Stimulated activated effector memory CD8-positive, alpha-beta T cell treated with anti-CD3 and anti-CD28 coated beads, Interleukin-12 subunit alpha, Interleukin-12 subunit beta, amount 100 ng/mL, for 72 hours (primary cell): Measurements from ENCODE around the gene RARB.

Experiments used
- ATAC-seq: fragments of 150-1000 bp; cut with Tn5 transposase; 2 replicates; pipeline ENCODE4 v1.10.0; 2021
- DNase-seq, 2 donors: peaks; one replicate each; pipeline ENCODE4 v3.0.0; 2021 to 2022; ENCODE audit warnings: low spot score in 2 of 2
- H3K27ac Mint-ChIP-seq: one replicate; pipeline ENCODE4 v1.8.0; 2022; ENCODE audit warnings: mild to moderate bottlenecking, mixed read lengths
- H3K36me3 Mint-ChIP-seq: one replicate; pipeline ENCODE4 v1.8.0; 2022; ENCODE audit warnings: mild to moderate bottlenecking, mixed read lengths
- H3K4me1 Mint-ChIP-seq: one replicate; pipeline ENCODE4 v1.8.0; 2022; ENCODE audit warnings: mixed read lengths
- H3K4me3 Mint-ChIP-seq: one replicate; pipeline ENCODE4 v1.8.0; 2022; ENCODE audit warnings: mild to moderate bottlenecking, mixed read lengths
- H3K9me3 Mint-ChIP-seq: one replicate; pipeline ENCODE4 v1.8.0; 2022; ENCODE audit warnings: mixed read lengths

The RARB gene

DNA sequence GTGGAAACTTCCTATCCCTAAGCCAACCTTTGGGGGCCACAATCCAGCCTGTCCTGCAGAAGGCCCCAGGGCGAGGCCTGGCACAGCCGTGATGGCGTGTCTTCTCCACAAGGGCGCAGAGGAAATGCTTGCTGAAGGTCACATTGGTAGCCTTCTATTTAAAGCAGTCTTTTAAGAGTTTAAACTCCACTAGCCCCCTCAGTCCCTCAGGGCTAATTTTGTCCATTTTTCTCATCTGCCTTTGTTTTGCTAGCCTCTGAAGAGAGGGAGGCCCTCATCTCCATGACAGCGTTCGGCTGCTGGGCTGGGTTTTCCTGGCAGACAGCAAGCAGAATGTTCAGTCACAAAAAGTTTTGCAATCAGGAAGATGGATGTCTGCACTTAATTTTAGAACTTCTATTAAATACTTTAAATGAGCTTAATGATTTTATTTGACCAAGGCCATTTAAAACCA, 40.8 kb downstream of the RARB start:
- no peaks in the 10 kb centered on the region for H3K36me3 Mint-ChIP-seq
- no peaks in the 10 kb centered on the region for H3K9me3 Mint-ChIP-seq
- H3K4me1 Mint-ChIP-seq: no peaks in the 10 kb centered on the region
- ATAC-seq: no peak
- no peak overlapping the region for H3K4me3 Mint-ChIP-seq
- no peak for DNase-seq
- H3K27ac Mint-ChIP-seq: no peak overlapping the region

- no peak overlapping the region for H3K4me3 Mint-ChIP-seq
- H3K36me3 Mint-ChIP-seq: no peaks in the 10 kb centered on the region
- ATAC-seq: no peak
- H3K27ac Mint-ChIP-seq: no peak overlapping the region
- no peaks in the 10 kb centered on the region for H3K4me1 Mint-ChIP-seq
- no peak for DNase-seq
- no peaks in the 10 kb centered on the region for H3K9me3 Mint-ChIP-seq
Measured at GRCh38 chr3:25469558-25469957, 41.5 kb downstream of the RARB start.

- Mint-ChIP-seq H3K27ac (no peak overlapping the region), H3K4me3 (no peak overlapping the region), H3K9me3 (no peaks in the 10 kb centered on the region), H3K4me1 (no peaks in the 10 kb centered on the region), H3K36me3 (no peaks in the 10 kb centered on the region)
- ATAC-seq: no peak
- no peak for DNase-seq
Measured at GRCh38 chr3:25471081-25471768, 43.2 kb downstream of the RARB start.

GRCh38 chr3:25472153-25472552, 44.1 kb downstream of the RARB start:
- Mint-ChIP-seq H3K36me3 (no peaks in the 10 kb centered on the region), H3K4me1 (no peaks in the 10 kb centered on the region), H3K9me3 (no peaks in the 10 kb centered on the region), H3K27ac (no peak overlapping the region), H3K4me3 (no peak overlapping the region)
- DNase-seq (no peak), ATAC-seq (no peak)

- H3K9me3 Mint-ChIP-seq: no peaks in the 10 kb centered on the region
- no peak overlapping the region for H3K4me3 Mint-ChIP-seq
- DNase-seq (no peak), ATAC-seq (no peak)
- no peak overlapping the region for H3K27ac Mint-ChIP-seq
- no peaks in the 10 kb centered on the region for H3K36me3 Mint-ChIP-seq
- H3K4me1 Mint-ChIP-seq: no peaks in the 10 kb centered on the region
Measured at GRCh38 chr3:25472731-25473130, 44.7 kb downstream of the RARB start.

DNA sequence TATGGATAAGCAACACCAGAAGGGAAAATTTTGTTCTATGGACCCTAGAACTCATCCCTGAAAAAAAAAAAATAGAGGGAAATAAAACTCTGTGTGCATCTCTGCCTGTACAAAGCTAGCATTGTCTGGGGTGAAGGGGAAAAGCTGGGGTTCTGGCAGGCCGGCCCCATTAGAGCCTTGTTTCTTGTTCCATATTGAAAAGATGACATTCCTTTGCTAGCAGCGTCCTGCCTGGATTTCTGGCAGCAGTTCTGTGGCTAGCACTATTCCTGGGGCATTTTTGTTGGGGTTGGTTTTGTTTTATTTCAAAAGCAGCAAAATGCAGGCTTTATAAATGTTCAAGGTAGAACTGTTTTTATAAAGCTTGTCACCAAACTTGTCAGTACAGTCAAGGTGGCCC, 45.2 kb downstream of the RARB start:
- Mint-ChIP-seq H3K4me1 (no peaks in the 10 kb centered on the region), H3K9me3 (no peaks in the 10 kb centered on the region), H3K36me3 (no peaks in the 10 kb centered on the region), H3K27ac (no peak overlapping the region), H3K4me3 (no peak overlapping the region)
- ATAC-seq: no peak
- DNase-seq: no peak

GRCh38 chr3:25474052-25474451, 46.0 kb downstream of the RARB start:
- Mint-ChIP-seq H3K4me1 (no peaks in the 10 kb centered on the region), H3K4me3 (no peak overlapping the region), H3K36me3 (no peaks in the 10 kb centered on the region), H3K27ac (no peak overlapping the region), H3K9me3 (no peaks in the 10 kb centered on the region)
- no peak for ATAC-seq
- no peak for DNase-seq

DNA sequence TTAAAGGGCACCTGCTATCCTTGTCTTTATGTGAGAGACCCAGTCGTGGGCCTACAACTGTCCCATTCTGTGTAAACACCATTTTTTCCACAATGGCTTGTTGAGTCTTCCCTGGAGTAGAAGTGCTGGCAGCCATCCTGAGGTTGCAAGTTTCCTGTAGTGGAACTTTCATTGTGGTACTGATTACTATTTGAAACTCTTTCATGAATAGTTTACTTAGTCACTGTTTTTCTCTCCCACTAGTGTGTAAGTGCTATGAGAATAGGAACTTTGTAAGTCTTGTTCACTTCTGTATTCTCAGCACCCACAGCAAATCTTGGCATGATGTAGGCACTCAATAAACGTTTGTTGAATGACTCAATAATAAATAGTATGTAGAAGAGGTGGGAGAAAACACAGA, 48.6 kb downstream of the RARB start:
- Mint-ChIP-seq H3K36me3 (no peaks in the 10 kb centered on the region), H3K4me3 (no peak overlapping the region), H3K9me3 (no peaks in the 10 kb centered on the region), H3K4me1 (no peaks in the 10 kb centered on the region), H3K27ac (no peak overlapping the region)
- no peak for DNase-seq
- ATAC-seq: no peak

- Mint-ChIP-seq H3K27ac (no peak overlapping the region), H3K4me1 (no peaks in the 10 kb centered on the region), H3K9me3 (no peaks in the 10 kb centered on the region), H3K36me3 (no peaks in the 10 kb centered on the region), H3K4me3 (no peak overlapping the region)
- DNase-seq (no peak), ATAC-seq (no peak)
Measured at GRCh38 chr3:25478211-25478757, 50.2 kb downstream of the RARB start.

DNA sequence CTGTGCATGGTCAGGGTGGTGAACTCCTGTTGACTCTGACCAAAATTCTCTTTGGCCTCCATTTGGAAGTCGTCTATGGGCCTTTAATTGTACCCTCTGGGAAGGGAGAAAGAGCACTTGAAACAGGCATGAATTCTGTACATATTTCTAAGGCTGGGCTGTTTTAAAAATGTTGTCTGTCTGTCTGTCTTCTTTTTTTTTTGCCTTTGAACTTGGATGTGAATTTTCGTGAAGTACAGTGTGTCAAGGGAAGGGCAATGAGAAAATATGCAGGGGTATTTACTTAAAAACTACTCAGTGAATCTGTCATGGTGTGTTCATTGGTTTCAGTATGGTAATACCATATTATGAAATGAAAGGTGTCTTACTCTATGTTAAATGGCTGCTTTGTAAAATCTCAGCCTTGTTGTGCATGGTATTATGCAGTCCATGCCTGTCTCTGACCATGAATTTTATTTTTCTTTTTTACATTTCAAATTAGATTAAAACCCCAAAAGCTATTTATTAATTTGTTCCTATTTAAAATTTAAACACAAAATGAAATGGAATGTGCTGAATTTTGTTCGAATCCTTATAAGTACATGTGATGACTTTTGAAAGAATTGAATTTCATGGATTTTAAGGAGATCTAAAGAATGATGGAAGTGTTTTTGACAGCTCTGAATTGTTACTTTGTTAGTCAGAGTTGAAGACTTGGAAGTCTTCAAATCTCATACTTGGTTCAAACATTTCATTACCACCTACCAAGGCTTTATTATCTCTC, 51.1 kb downstream of the RARB start:
- DNase-seq (no peak), ATAC-seq (no peak)
- H3K4me3 Mint-ChIP-seq: no peak overlapping the region
- H3K9me3 Mint-ChIP-seq: peaks cover 3% of the 10 kb centered on the region
- H3K27ac Mint-ChIP-seq: no peak overlapping the region
- no peaks in the 10 kb centered on the region for H3K36me3 Mint-ChIP-seq
- no peaks in the 10 kb centered on the region for H3K4me1 Mint-ChIP-seq

- H3K27ac Mint-ChIP-seq: no peak overlapping the region
- ATAC-seq: no peak
- peaks cover 3% of the 10 kb centered on the region for H3K9me3 Mint-ChIP-seq
- no peak for DNase-seq
- H3K4me3 Mint-ChIP-seq: no peak overlapping the region
- no peaks in the 10 kb centered on the region for H3K4me1 Mint-ChIP-seq
- H3K36me3 Mint-ChIP-seq: no peaks in the 10 kb centered on the region
Measured at GRCh38 chr3:25479727-25480010, 51.6 kb downstream of the RARB start.

GRCh38 chr3:25480811-25481210, 52.7 kb downstream of the RARB start:
- Mint-ChIP-seq H3K9me3 (peaks cover 3% of the 10 kb centered on the region), H3K27ac (no peak overlapping the region), H3K4me3 (no peak overlapping the region), H3K36me3 (no peaks in the 10 kb centered on the region), H3K4me1 (no peaks in the 10 kb centered on the region)
- no peak for ATAC-seq
- no peak for DNase-seq

GRCh38 chr3:25481386-25481785, 53.3 kb downstream of the RARB start:
- Mint-ChIP-seq H3K4me1 (no peaks in the 10 kb centered on the region), H3K9me3 (peaks cover 3% of the 10 kb centered on the region), H3K4me3 (no peak overlapping the region), H3K36me3 (no peaks in the 10 kb centered on the region), H3K27ac (no peak overlapping the region)
- DNase-seq (no peak), ATAC-seq (no peak)

- Mint-ChIP-seq H3K9me3 (peaks cover 3% of the 10 kb centered on the region), H3K4me1 (no peaks in the 10 kb centered on the region), H3K4me3 (no peak overlapping the region), H3K36me3 (no peaks in the 10 kb centered on the region), H3K27ac (no peak overlapping the region)
- DNase-seq: no peak
- ATAC-seq: no peak
Measured at GRCh38 chr3:25483456-25483855, 55.4 kb downstream of the RARB start.

GRCh38 chr3:25485673-25486072, 57.6 kb downstream of the RARB start:
- H3K36me3 Mint-ChIP-seq: no peaks in the 10 kb centered on the region
- peaks cover 3% of the 10 kb centered on the region for H3K9me3 Mint-ChIP-seq
- no peaks in the 10 kb centered on the region for H3K4me1 Mint-ChIP-seq
- H3K4me3 Mint-ChIP-seq: no peak overlapping the region
- H3K27ac Mint-ChIP-seq: no peak overlapping the region
- ATAC-seq (no peak), DNase-seq (no peak)

- H3K4me1 Mint-ChIP-seq: no peaks in the 10 kb centered on the region
- H3K4me3 Mint-ChIP-seq: no peak overlapping the region
- peaks cover 3% of the 10 kb centered on the region for H3K9me3 Mint-ChIP-seq
- H3K36me3 Mint-ChIP-seq: no peaks in the 10 kb centered on the region
- DNase-seq (no peak), ATAC-seq (no peak)
- no peak overlapping the region for H3K27ac Mint-ChIP-seq
Measured at GRCh38 chr3:25486932-25487331, 58.9 kb downstream of the RARB start.
